IMR-90 (cell line): ENCODE measurements around the gene ARMC9. TPM values are rescaled to one million over a fixed set of nuclear protein-coding genes. Genes with fewer than 3 reads are reported as not detected.
A peak's percentile ranks its signal among the peaks of the same experiment; 100 is the strongest.

Source experiments
- ATAC-seq: fragments of 200-7000 bp; cut with Tn5 transposase; 2 replicates; pipeline ENCODE4 v1.9.1; 2020; ENCODE audit warnings: low read depth, mild to moderate bottlenecking, moderate library complexity
- BruUV-seq: library from RNA; stranded (reverse); fragments of 400-500 nt; replicated peaks from 2 replicates; lab custom pipeline; 2021; lab: Mats Ljungman, UMichigan
- CTCF ChIA-PET: fragments of 300-600 bp; formaldehyde crosslinking; extraction: SDS; loops from one replicate; lab custom pipeline; 2021; ENCODE audit warnings: antibody characterized with exemption; lab: Yijun Ruan, JAX
- POLR2A ChIA-PET: fragments of 300-600 bp; sonication (Branson Sonifier 250); formaldehyde crosslinking; loops from one replicate; lab custom pipeline; 2022; ENCODE audit warnings: antibody characterized with exemption; ENCODE audit not compliant: unreplicated experiment; lab: Charles Lee
- DNase-seq: peaks from one replicate; pipeline ENCODE4 v3.0.0; 2013
- H2AFZ ChIP-seq: replicated peaks from 2 replicates; pipeline ENCODE3; 2013; ENCODE audit warnings: low read length, mild to moderate bottlenecking; ENCODE audit not compliant: poor library complexity
- H2AK5ac ChIP-seq: 2 replicates; pipeline ENCODE4 v1.6.1; 2013; ENCODE audit warnings: low read depth, low read length, inconsistent platforms
- H2AK9ac ChIP-seq: replicated peaks from 2 replicates; pipeline ENCODE3; 2013; ENCODE audit warnings: mild to moderate bottlenecking, low read depth, low read length, moderate library complexity; ENCODE audit not compliant: poor library complexity
- H2BK120ac ChIP-seq: 2 replicates; pipeline ENCODE4 v1.6.1; 2013; ENCODE audit warnings: low read depth, low read length, inconsistent platforms
- H2BK15ac ChIP-seq: 3 replicates; pipeline ENCODE4 v1.6.1; 2013; ENCODE audit warnings: low read depth, low read length, inconsistent platforms
- H2BK20ac ChIP-seq: 2 replicates; pipeline ENCODE4 v1.6.1; 2013; ENCODE audit warnings: low read depth, mild to moderate bottlenecking, inconsistent platforms, low read length, moderate library complexity
- H2BK5ac ChIP-seq: 2 replicates; pipeline ENCODE4 v1.6.1; 2013; ENCODE audit warnings: mild to moderate bottlenecking, low read depth, low read length, inconsistent platforms; ENCODE audit not compliant: poor library complexity, severe bottlenecking
- H3K14ac ChIP-seq: replicated peaks from 2 replicates; pipeline ENCODE4 v1.6.1; 2013; ENCODE audit warnings: low read depth, low read length, inconsistent platforms
- H3K18ac ChIP-seq: 2 replicates; pipeline ENCODE4 v1.6.1; 2013; ENCODE audit warnings: low read depth, low read length, control low read depth
- H3K23ac ChIP-seq: 2 replicates; pipeline ENCODE4 v1.6.1; 2013; ENCODE audit warnings: low read depth, low read length, inconsistent platforms
- H3K27ac ChIP-seq: 2 replicates; pipeline ENCODE4 v1.5.1; 2013; ENCODE audit warnings: mild to moderate bottlenecking, control low read depth, low read length; ENCODE audit not compliant: insufficient read depth
- H3K27me3 ChIP-seq: 2 replicates; pipeline ENCODE4 v1.6.1; 2013; ENCODE audit warnings: low read length; ENCODE audit not compliant: control insufficient read depth, insufficient read depth
- H3K36me3 ChIP-seq: 2 replicates; pipeline ENCODE4 v1.6.1; 2013; ENCODE audit warnings: low read length, mixed read lengths; ENCODE audit not compliant: control insufficient read depth, insufficient read depth
- H3K4ac ChIP-seq: 2 replicates; pipeline ENCODE4 v1.6.1; 2013; ENCODE audit warnings: low read depth, low read length, inconsistent platforms
- H3K4me1 ChIP-seq: 2 replicates; pipeline ENCODE4 v1.6.1; 2013; ENCODE audit warnings: low read length, mixed read lengths; ENCODE audit not compliant: control insufficient read depth, insufficient read depth
- H3K4me2 ChIP-seq: 2 replicates; pipeline ENCODE4 v1.6.1; 2013; ENCODE audit warnings: low read depth, mild to moderate bottlenecking, control low read depth, low read length, moderate library complexity
- H3K4me3 ChIP-seq: 2 replicates; pipeline ENCODE4 v1.5.1; 2013; ENCODE audit warnings: low read depth, mild to moderate bottlenecking, control low read depth, low read length, moderate library complexity; ENCODE audit not compliant: insufficient read depth
- H3K56ac ChIP-seq: 2 replicates; pipeline ENCODE4 v1.6.1; 2013; ENCODE audit warnings: low read length, inconsistent platforms; ENCODE audit not compliant: insufficient read depth; ENCODE audit errors: extremely low read depth
- H3K79me1 ChIP-seq, 2 experiments: 2 replicates each; pipeline ENCODE4 v1.6.1; 2013; ENCODE audit warnings: low read length in 2 of 2, inconsistent platforms in 1 of 2, low read depth in 1 of 2
- H3K9ac ChIP-seq: 2 replicates; pipeline ENCODE4 v1.6.1; 2013; ENCODE audit warnings: low read depth, low read length, control low read depth
- H3K9me1 ChIP-seq: 2 replicates; pipeline ENCODE4 v1.6.1; 2013; ENCODE audit warnings: low read length, inconsistent platforms; ENCODE audit not compliant: insufficient read depth
- H3K9me3 ChIP-seq: 2 replicates; pipeline ENCODE4 v1.6.1; 2013; ENCODE audit warnings: low read length; ENCODE audit not compliant: control insufficient read depth, insufficient read depth
- H4K20me1 ChIP-seq: 2 replicates; pipeline ENCODE4 v1.6.1; 2013; ENCODE audit warnings: low read length, inconsistent platforms; ENCODE audit not compliant: insufficient read depth
- H4K5ac ChIP-seq: 2 replicates; pipeline ENCODE4 v1.6.1; 2013; ENCODE audit warnings: mild to moderate bottlenecking, low read depth, low read length, control low read depth
- H4K8ac ChIP-seq, 2 experiments: 2 replicates each; pipeline ENCODE4 v1.6.1; 2013; ENCODE audit warnings: low read depth in 2 of 2, low read length in 2 of 2, control low read depth in 1 of 2, inconsistent platforms in 1 of 2
- H4K91ac ChIP-seq: 2 replicates; pipeline ENCODE4 v1.6.1; 2013; ENCODE audit warnings: low read depth, low read length, inconsistent platforms; ENCODE audit not compliant: insufficient read depth
- MAFK ChIP-seq: IDR thresholded peaks from 2 replicates; pipeline ENCODE4 v1.6.1; 2012; ENCODE audit warnings: low read depth, low read length, improper control_type of control experiment
- RAD21 ChIP-seq: IDR thresholded peaks from 2 replicates; pipeline ENCODE4 v1.6.1; 2012; ENCODE audit warnings: low read length, improper control_type of control experiment
- RCOR1 ChIP-seq: IDR thresholded peaks from 2 replicates; pipeline ENCODE4 v1.6.1; 2012; ENCODE audit warnings: mild to moderate bottlenecking, low read length, improper control_type of control experiment; ENCODE audit not compliant: insufficient replicate concordance
- WGBS, 2 experiments: methylation state at CpG; one replicate each; pipeline versions ENCODE4 v1.1.5 to v1.1.7; 2013; ENCODE audit warnings: missing lambda C conversion rate in 2 of 2; ENCODE audit not compliant: insufficient read length in 1 of 2; ENCODE audit errors: extremely low coverage in 2 of 2; 5-methylcytosine and 5-hydroxymethylcytosine counted together
- dilution Hi-C: fragments of 300-500 bp; cut with HindIII; formaldehyde crosslinking; loops from one replicate; pipeline ENCODE4 v1.14.3; 2018; ENCODE audit warnings: low sequenced_read_pairs; ENCODE audit not compliant: unreplicated experiment
- in situ Hi-C: fragments of 300-500 bp; cut with MboI; formaldehyde crosslinking; loops from 3 replicates; pipeline ENCODE4 v1.14.3; 2019; ENCODE audit warnings: low sequenced_read_pairs, inconsistent platforms, mixed read lengths
- intact Hi-C: fragments of 100-400 bp; cut with micrococcal nuclease; formaldehyde crosslinking; loops from 2 replicates; pipeline ENCODE4 v1.10.0; 2022
- polyA plus RNA-seq, 3 experiments: library from polyadenylated mRNA; depleted of rRNA; stranded (reverse); fragments of >200 nt; gene quantifications; 2 replicates each; pipeline ENCODE4 v1.2.3, GENCODE V29; 2012; ENCODE audit warnings: low replicate concordance in 1 of 3
- total RNA-seq: library from RNA; depleted of rRNA; stranded (reverse); fragments of >200 nt; gene quantifications from 2 replicates; pipeline ENCODE4 v1.2.3, GENCODE V29; 2012
- TF ChIP-seq, protein P1 (sequence below): fragments of 150-350 bp; IDR thresholded peaks from 2 replicates; pipeline ENCODE4 v1.6.1; 2016; ENCODE audit warnings: low read depth, mild to moderate bottlenecking, low read length, moderate library complexity, borderline replicate concordance
- TF ChIP-seq, protein P2 (sequence below): conservative IDR thresholded peaks from 2 replicates; pipeline ENCODE4 v1.5.1; 2012; ENCODE audit warnings: mild to moderate bottlenecking, low read depth, low read length, improper control_type of control experiment

The ARMC9 gene
- total and polyA plus RNA-seq, 2 of the 4 experiments (the other 2 are of a cell fraction), result 36.0 to 46.6 TPM

DNA sequence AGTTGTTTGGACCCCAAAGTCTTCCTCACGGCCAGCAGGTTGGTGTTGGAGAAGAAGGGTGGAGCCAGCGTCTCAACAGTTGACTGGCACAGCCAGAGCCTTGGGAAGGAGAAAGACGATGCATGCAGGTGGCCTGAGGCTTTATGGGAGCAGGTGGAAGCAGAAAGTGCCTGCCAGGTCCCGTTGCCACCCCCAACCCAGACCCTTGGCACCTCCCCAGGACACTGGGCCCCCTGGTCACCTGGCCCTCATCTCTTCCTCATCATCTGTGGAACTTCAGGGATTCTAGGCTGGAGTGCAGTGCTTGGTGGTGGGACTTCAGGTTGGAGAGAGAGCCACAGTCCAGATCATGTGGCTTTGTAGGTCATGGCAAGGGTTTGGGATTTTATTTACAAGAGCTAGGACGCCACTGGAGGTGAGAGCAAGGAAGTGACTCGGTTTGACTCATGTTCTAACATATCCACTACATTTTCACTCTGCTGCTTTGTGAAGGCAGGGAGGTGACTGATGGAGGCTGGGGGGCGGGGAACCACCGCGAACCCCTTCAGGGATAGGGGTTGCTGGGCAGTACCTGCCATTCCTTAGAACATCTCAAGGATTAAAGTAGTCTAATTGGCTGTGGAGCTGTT is 134.6 kb downstream of the ARMC9 start:
- no peaks in the 10 kb centered on the region for H3K27me3 ChIP-seq
- H3K36me3 ChIP-seq, result peaks cover 38% of the 10 kb centered on the region
- H3K4me1 ChIP-seq, result no peaks in the 10 kb centered on the region
- DNase-seq (peak; percentile 42), ATAC-seq (peak; percentile 17; the same call in 1 of the 2 replicates)
- no peak overlapping the region for H2BK20ac ChIP-seq
- no peak overlapping the region for H3K27ac ChIP-seq
- no peak overlapping the region for H4K5ac ChIP-seq
- in situ Hi-C loops (no loop called here), dilution Hi-C loops (no loop called here), intact Hi-C loops (no loop called here)
- peaks cover 0 to 7% of the 10 kb centered on the region in 2 experiments; a peak in 1 of 4 replicates for H3K79me1 ChIP-seq
- no peak overlapping the region for H3K56ac ChIP-seq
- no peak overlapping the region for H2BK5ac ChIP-seq
- H2AK5ac ChIP-seq, result no peak overlapping the region
- CTCF ChIA-PET, result no interaction called here
- WGBS, 2 experiments, result no CpG with 5 or more reads among the region's 9 CpGs
- H2AFZ ChIP-seq, result no peak overlapping the region
- no TSS peak for BruUV-seq
- H3K9me1 ChIP-seq, result peaks cover 16% of the 10 kb centered on the region
- no peak overlapping the region for H2BK15ac ChIP-seq
- no peak overlapping the region for H3K4me2 ChIP-seq
- H3K14ac ChIP-seq, result peak overlapping the region; percentile 63; the same call in 1 of the 2 replicates
- no peaks in the 10 kb centered on the region for H4K20me1 ChIP-seq
- peak overlapping the region; percentile 76 for H2AK9ac ChIP-seq
- no peak overlapping the region for H2BK120ac ChIP-seq
- H3K9me3 ChIP-seq, result no peaks in the 10 kb centered on the region
- H4K91ac ChIP-seq, result no peak overlapping the region
- H3K18ac ChIP-seq, result no peak overlapping the region
- H4K8ac ChIP-seq, result no peak overlapping the region
- no peak overlapping the region for H3K4me3 ChIP-seq
- TF ChIP-seq, protein P1, sequence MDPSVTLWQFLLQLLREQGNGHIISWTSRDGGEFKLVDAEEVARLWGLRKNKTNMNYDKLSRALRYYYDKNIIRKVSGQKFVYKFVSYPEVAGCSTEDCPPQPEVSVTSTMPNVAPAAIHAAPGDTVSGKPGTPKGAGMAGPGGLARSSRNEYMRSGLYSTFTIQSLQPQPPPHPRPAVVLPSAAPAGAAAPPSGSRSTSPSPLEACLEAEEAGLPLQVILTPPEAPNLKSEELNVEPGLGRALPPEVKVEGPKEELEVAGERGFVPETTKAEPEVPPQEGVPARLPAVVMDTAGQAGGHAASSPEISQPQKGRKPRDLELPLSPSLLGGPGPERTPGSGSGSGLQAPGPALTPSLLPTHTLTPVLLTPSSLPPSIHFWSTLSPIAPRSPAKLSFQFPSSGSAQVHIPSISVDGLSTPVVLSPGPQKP, result no peak
- TF ChIP-seq MAFK (no peak), RAD21 (no peak), RCOR1 (no peak)
- TF ChIP-seq, protein P2, sequence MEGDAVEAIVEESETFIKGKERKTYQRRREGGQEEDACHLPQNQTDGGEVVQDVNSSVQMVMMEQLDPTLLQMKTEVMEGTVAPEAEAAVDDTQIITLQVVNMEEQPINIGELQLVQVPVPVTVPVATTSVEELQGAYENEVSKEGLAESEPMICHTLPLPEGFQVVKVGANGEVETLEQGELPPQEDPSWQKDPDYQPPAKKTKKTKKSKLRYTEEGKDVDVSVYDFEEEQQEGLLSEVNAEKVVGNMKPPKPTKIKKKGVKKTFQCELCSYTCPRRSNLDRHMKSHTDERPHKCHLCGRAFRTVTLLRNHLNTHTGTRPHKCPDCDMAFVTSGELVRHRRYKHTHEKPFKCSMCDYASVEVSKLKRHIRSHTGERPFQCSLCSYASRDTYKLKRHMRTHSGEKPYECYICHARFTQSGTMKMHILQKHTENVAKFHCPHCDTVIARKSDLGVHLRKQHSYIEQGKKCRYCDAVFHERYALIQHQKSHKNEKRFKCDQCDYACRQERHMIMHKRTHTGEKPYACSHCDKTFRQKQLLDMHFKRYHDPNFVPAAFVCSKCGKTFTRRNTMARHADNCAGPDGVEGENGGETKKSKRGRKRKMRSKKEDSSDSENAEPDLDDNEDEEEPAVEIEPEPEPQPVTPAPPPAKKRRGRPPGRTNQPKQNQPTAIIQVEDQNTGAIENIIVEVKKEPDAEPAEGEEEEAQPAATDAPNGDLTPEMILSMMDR, result no peak
- H3K4ac ChIP-seq, result no peak overlapping the region
- POLR2A ChIA-PET, result no interaction called here
- no peak overlapping the region for H3K23ac ChIP-seq
- H3K9ac ChIP-seq, result no peak overlapping the region
